ENCODE data around the gene KIF26A. TPM values are rescaled to one million over a fixed set of nuclear protein-coding genes. Genes with fewer than 3 reads are reported as not detected.

Gene KIF26A
- polyA plus RNA-seq, 1 donor from 2014 or later: 11.2 TPM

GRCh38 chr14:104092931-104093365, 45.4 kb upstream of the KIF26A start:
- no peaks in the 10 kb centered on the region for H3K9me2 ChIP-seq (ENCODE audit: insufficient read depth, low read length)
- TF ChIP-seq CTCF (IDR thresholded peaks at IDR 0.05; ENCODE audit: poor library complexity, severe bottlenecking): no peak
- no peak for TF ChIP-seq EZH2 (IDR thresholded peaks at IDR 0.05; ENCODE audit: borderline replicate concordance, insufficient read depth, low read length, poor library complexity, severe bottlenecking)
- TF ChIP-seq EP300 (conservative IDR thresholded peaks at IDR 0.05; ENCODE audit: poor library complexity, severe bottlenecking): no peak
- TF ChIP-seq REST (IDR thresholded peaks at IDR 0.05; ENCODE audit: borderline replicate concordance): no peak
- no peak for TF ChIP-seq MXI1 (conservative IDR thresholded peaks at IDR 0.05; ENCODE audit: poor library complexity, severe bottlenecking)
- TF ChIP-seq RAD21 (conservative IDR thresholded peaks at IDR 0.05): no peak
- no peak for TF ChIP-seq POLR2AphosphoS5 (IDR thresholded peaks at IDR 0.05)
- TF ChIP-seq TAF1 (IDR thresholded peaks at IDR 0.05; ENCODE audit: low read depth): no peak
- no peak for TF ChIP-seq SMC3 (conservative IDR thresholded peaks at IDR 0.05; ENCODE audit: poor library complexity)
- no peaks in the 10 kb centered on the region for H3K9me3 ChIP-seq (ENCODE audit: low read length)
- no peak overlapping the region for H2AFZ ChIP-seq (ENCODE audit: low read depth, low read length)
- H3K36me3 ChIP-seq (ENCODE audit: insufficient read depth, low read length): no peaks in the 10 kb centered on the region
- no peak overlapping the region for H3K9ac ChIP-seq (ENCODE audit: low read length)
- no peaks in the 10 kb centered on the region for H4K20me1 ChIP-seq (ENCODE audit: insufficient read depth)
- H3K4me2 ChIP-seq (ENCODE audit: low read length): no peak overlapping the region
- no peaks in the 10 kb centered on the region for H3K27me3 ChIP-seq (ENCODE audit: insufficient read depth, low read depth, low read length)
- H3K4me3 ChIP-seq (ENCODE audit: low read length): no peak overlapping the region
- H3K79me2 ChIP-seq (replicated peaks; ENCODE audit: insufficient read depth, low read length): no peaks in the 10 kb centered on the region
- H3K27ac ChIP-seq (ENCODE audit: low read length): no peak overlapping the region
- H3F3A ChIP-seq (ENCODE audit: insufficient read depth, low read length, poor library complexity, severe bottlenecking): no peaks in the 10 kb centered on the region

- Histone ChIP-seq H3K9ac (ENCODE audit: low read length) (no peak overlapping the region), H3K27me3 (ENCODE audit: insufficient read depth, low read depth, low read length) (no peaks in the 10 kb centered on the region), H3F3A (ENCODE audit: insufficient read depth, low read length, poor library complexity, severe bottlenecking) (no peaks in the 10 kb centered on the region), H2AFZ (ENCODE audit: low read depth, low read length) (no peak overlapping the region), H4K20me1 (ENCODE audit: insufficient read depth) (no peaks in the 10 kb centered on the region), H3K4me2 (ENCODE audit: low read length) (no peak overlapping the region), H3K4me3 (ENCODE audit: low read length) (no peak overlapping the region), H3K9me3 (ENCODE audit: low read length) (no peaks in the 10 kb centered on the region), H3K36me3 (ENCODE audit: insufficient read depth, low read length) (no peaks in the 10 kb centered on the region), H3K27ac (ENCODE audit: low read length) (no peak overlapping the region), H3K9me2 (ENCODE audit: insufficient read depth, low read length) (no peaks in the 10 kb centered on the region), H3K79me2 (replicated peaks; ENCODE audit: insufficient read depth, low read length) (no peaks in the 10 kb centered on the region)
- TF ChIP-seq POLR2AphosphoS5 (IDR thresholded peaks at IDR 0.05) (no peak), TAF1 (IDR thresholded peaks at IDR 0.05; ENCODE audit: low read depth) (no peak), SMC3 (conservative IDR thresholded peaks at IDR 0.05; ENCODE audit: poor library complexity) (no peak), CTCF (IDR thresholded peaks at IDR 0.05; ENCODE audit: poor library complexity, severe bottlenecking) (no peak), REST (IDR thresholded peaks at IDR 0.05; ENCODE audit: borderline replicate concordance) (no peak), RAD21 (conservative IDR thresholded peaks at IDR 0.05) (no peak), EZH2 (IDR thresholded peaks at IDR 0.05; ENCODE audit: borderline replicate concordance, insufficient read depth, low read length, poor library complexity, severe bottlenecking) (no peak), EP300 (conservative IDR thresholded peaks at IDR 0.05; ENCODE audit: poor library complexity, severe bottlenecking) (no peak), MXI1 (conservative IDR thresholded peaks at IDR 0.05; ENCODE audit: poor library complexity, severe bottlenecking) (no peak)
Observed at GRCh38 chr14:104093366-104094055, 44.9 kb upstream of the KIF26A start.
